HepG2 (cell line): Measurements from ENCODE around the gene RASSF8. TPM values are rescaled to one million over a fixed set of nuclear protein-coding genes. Genes with fewer than 3 reads are reported as not detected.

Source experiments
- ATAC-seq: fragments of 200-7000 bp; cut with Tn5 transposase; 3 replicates; pipeline ENCODE4 v1.9.1; 2020; ENCODE audit warnings: mild to moderate bottlenecking, moderate library complexity
- BruUV-seq: library from RNA; stranded (reverse); fragments of 400-500 nt; replicated peaks from 2 replicates; lab custom pipeline; 2021; lab: Mats Ljungman, UMichigan
- CTCF ChIA-PET: fragments of 300-600 bp; formaldehyde crosslinking; extraction: SDS; loops from one replicate; lab custom pipeline; 2021; ENCODE audit warnings: low total read pairs, inconsistent platforms, low intra/inter-chr PET ratio; lab: Yijun Ruan, JAX
- POLR2A ChIA-PET: fragments of 350-600 bp; sonication (Branson Sonifier 250); formaldehyde crosslinking; loops from one replicate; lab custom pipeline; 2020; ENCODE audit warnings: antibody characterized with exemption, inconsistent platforms; lab: Yijun Ruan, JAX
- DNase-seq: peaks from one replicate; pipeline ENCODE4 v3.0.0-alpha.2; 2015; ENCODE audit warnings: low spot score
- FAIRE-seq: peaks from 3 replicates; lab custom pipeline; 2011; peaks lifted over from hg19 to GRCh38; lab: Jason Lieb, UNC
- H2AFZ ChIP-seq: one replicate; pipeline ENCODE4 v1.6.1; 2011; ENCODE audit warnings: low read length, inconsistent platforms
- H3K27ac ChIP-seq: fragments of 300-600 bp; 3 replicates; pipeline ENCODE4 v1.8.0; 2011; ENCODE audit warnings: mixed run types, mild to moderate bottlenecking, mixed read lengths, low read length, inconsistent platforms; ENCODE audit not compliant: insufficient read depth; ENCODE audit errors: extremely low read length
- H3K27me3 ChIP-seq, 2 experiments: fragments of 200-600 bp in 1 of 2; 2 replicates in 1 of 2; 3 replicates in 1 of 2; pipeline versions ENCODE4 v1.6.0 to v1.8.0; 2011; ENCODE audit warnings: low read length in 2 of 2, mild to moderate bottlenecking in 2 of 2, moderate library complexity in 2 of 2, inconsistent platforms in 1 of 2; ENCODE audit not compliant: insufficient read depth in 2 of 2, control insufficient read depth in 1 of 2
- H3K36me3 ChIP-seq, 2 experiments: fragments of 200-600 bp in 1 of 2; replicated peaks in 1 of 2; 2 replicates in 1 of 2; 3 replicates in 1 of 2; pipeline versions ENCODE4 v1.5.1 to v1.8.0; 2011; ENCODE audit warnings: low read length in 2 of 2, inconsistent platforms in 1 of 2; ENCODE audit not compliant: insufficient read depth in 2 of 2, control insufficient read depth in 1 of 2
- H3K4me1 ChIP-seq: 2 replicates; pipeline ENCODE4 v1.5.1; 2012; ENCODE audit warnings: low read length, inconsistent platforms; ENCODE audit not compliant: insufficient read depth
- H3K4me2 ChIP-seq: 2 replicates; pipeline ENCODE4 v1.6.0; 2011; ENCODE audit warnings: low read depth, low read length, inconsistent platforms
- H3K4me3 ChIP-seq, 3 experiments: fragments of 200-600 bp in 1 of 3; sonication (generic), shearing (Covaris generic) in 1 of 3; replicated peaks in 1 of 3; 2 replicates each; pipeline ENCODE4 v1.5.1; 2011 to 2016; ENCODE audit warnings: low read length in 3 of 3, inconsistent platforms in 2 of 3, low read depth in 2 of 3, mild to moderate bottlenecking in 2 of 3, control low read depth in 1 of 3, mixed read lengths in 1 of 3; ENCODE audit not compliant: insufficient read depth in 1 of 3
- H3K79me2 ChIP-seq: one replicate; pipeline ENCODE4 v1.6.1; 2011; ENCODE audit warnings: low read length, inconsistent platforms; ENCODE audit not compliant: insufficient read depth
- H3K9ac ChIP-seq: 2 replicates; pipeline ENCODE4 v1.6.0; 2011; ENCODE audit warnings: mild to moderate bottlenecking, low read depth, low read length, inconsistent platforms; ENCODE audit not compliant: insufficient read depth
- H3K9me3 ChIP-seq: 2 replicates; pipeline ENCODE4 v1.5.1; 2012; ENCODE audit warnings: mild to moderate bottlenecking, low read length
- H4K20me1 ChIP-seq: 2 replicates; pipeline ENCODE4 v1.6.0; 2011; ENCODE audit warnings: inconsistent platforms, mild to moderate bottlenecking, low read length, moderate library complexity; ENCODE audit not compliant: insufficient read depth
- ATF3 ChIP-seq: sonication (generic); formaldehyde crosslinking; IDR thresholded peaks from 2 replicates; pipeline ENCODE4 v1.4.0; 2020; ENCODE audit warnings: missing genetic modification reagents
- CBX2 ChIP-seq, 2 experiments: fragments of 200-600 bp in 1 of 2; sonication (generic); formaldehyde crosslinking in 1 of 2; IDR thresholded peaks; 2 replicates each; pipeline versions ENCODE4 v1.7.0 to v1.8.1; 2018 to 2022; ENCODE audit warnings: low read depth in 2 of 2, low read length in 1 of 2, mild to moderate bottlenecking in 1 of 2, missing genetic modification reagents in 1 of 2
- CEBPG ChIP-seq: IDR thresholded peaks from 2 replicates; pipeline ENCODE4 v1.6.1; 2016
- FOXM1 ChIP-seq: sonication (generic); formaldehyde crosslinking; IDR thresholded peaks from 2 replicates; pipeline ENCODE4 v1.5.0; 2020; ENCODE audit warnings: missing genetic modification reagents
- HNF4A ChIP-seq: sonication (generic); formaldehyde crosslinking; IDR thresholded peaks from 2 replicates; pipeline ENCODE4 v1.4.0; 2020; ENCODE audit warnings: missing genetic modification reagents
- IKZF5 ChIP-seq: IDR thresholded peaks from 2 replicates; pipeline ENCODE4 v1.6.1; 2018; ENCODE audit warnings: missing genetic modification reagents, mild to moderate bottlenecking, missing compliant biosample characterization
- KDM4B ChIP-seq: sonication (generic); formaldehyde crosslinking; IDR thresholded peaks from 2 replicates; pipeline ENCODE4 v1.4.0; 2020; ENCODE audit warnings: missing genetic modification reagents
- MAFG ChIP-seq: sonication (generic); formaldehyde crosslinking; IDR thresholded peaks from 2 replicates; pipeline ENCODE4 v1.5.1; 2020; ENCODE audit warnings: mild to moderate bottlenecking, missing genetic modification reagents
- ONECUT2 ChIP-seq: sonication (generic); formaldehyde crosslinking; IDR thresholded peaks from 2 replicates; pipeline ENCODE4 v1.4.0; 2020; ENCODE audit warnings: missing genetic modification reagents
- POLR2AphosphoS2 ChIP-seq: IDR thresholded peaks from 2 replicates; pipeline ENCODE4 v1.6.1; 2011; ENCODE audit warnings: low read depth, low read length, improper control_type of control experiment
- ZHX2 ChIP-seq, 2 experiments: sonication (generic) in 1 of 2; formaldehyde crosslinking in 1 of 2; IDR thresholded peaks; 2 replicates each; pipeline versions ENCODE4 v1.6.1 to v1.9.0; 2014 to 2022; ENCODE audit warnings: antibody characterized with exemption in 1 of 2, borderline replicate concordance in 1 of 2, inconsistent platforms in 1 of 2, low read depth in 1 of 2, missing genetic modification reagents in 1 of 2
- WGBS: methylation state at CpG from one replicate; pipeline ENCODE4 v1.1.6; 2017; ENCODE audit warnings: low lambda C conversion rate; 5-methylcytosine and 5-hydroxymethylcytosine counted together
- in situ Hi-C: cut with HindIII; loops from 2 replicates; pipeline ENCODE4 v1.10.0; 2017; ENCODE audit warnings: low pct_unique_long_range_greater_than_20kb; ENCODE audit not compliant: extremely low pct_ligation_motif_present
- intact Hi-C: fragments of 100-400 bp; cut with micrococcal nuclease; formaldehyde crosslinking; loops from one replicate; pipeline ENCODE4 v1.10.0; 2022; ENCODE audit not compliant: unreplicated experiment
- polyA plus RNA-seq, 8 experiments: library from polyadenylated mRNA; depleted of rRNA in 3 of 8; stranded (reverse) in 7 of 8; unstranded in 1 of 8; fragments of >200 nt; fragmentation: Illumina TruSeq in 4 of 8; extraction: Trizol in 4 of 8; gene quantifications; 2 replicates each; pipeline versions ENCODE4 v1.2.1 to v1.2.3, GENCODE V29; 2011 to 2016; ENCODE audit warnings: low read depth in 4 of 8, missing spikeins in 1 of 8, mixed read lengths in 1 of 8; ENCODE audit not compliant: insufficient read depth in 1 of 8
- total RNA-seq, 5 experiments: library from RNA; depleted of rRNA; stranded (reverse); fragments of >200 nt; fragmentation: Illumina TruSeq; extraction: Trizol; gene quantifications; 2 replicates each; pipeline ENCODE4 v1.2.3, GENCODE V29; 2016; ENCODE audit warnings: low read depth in 1 of 5

The RASSF8 gene
- total and polyA plus RNA-seq, 2 of the 13 experiments (the other 11 are each of a cell fraction or from before 2014, with no cell fraction given): 0.82 to 9.2 TPM

- Histone ChIP-seq H3K4me2 (no peak overlapping the region), H3K4me3 (no peak overlapping the region), H4K20me1 (0 out of 2 replicates have a peak, but pooled peaks cover 3% of the 10 kb centered on the region), H3K27me3 (0 out of 5 replicates have a peak, but pooled peaks cover 0 to under 1% of the 10 kb centered on the region in 2 experiments), H3K4me1 (no peaks in the 10 kb centered on the region), H3K27ac (no peak overlapping the region), H3K9ac (no peak overlapping the region), H3K9me3 (no peaks in the 10 kb centered on the region), H2AFZ (no peak overlapping the region), H3K36me3 (no peaks in the 10 kb centered on the region), H3K79me2 (no peaks in the 10 kb centered on the region)
- WGBS: 62% methylated on average over 4 of the region's 4 CpGs
- intact Hi-C loops (no loop called here), in situ Hi-C loops (no loop called here)
- no peak for FAIRE-seq
- no peak for TF ChIP-seq ATF3 (CRISPR knock-in tag)
- TF ChIP-seq CBX2 (IDR thresholded peaks at IDR 0.05; ENCODE audit: low read depth, low read length): no peak
- no peak for TF ChIP-seq CBX2 (CRISPR knock-in tag; IDR thresholded peaks at IDR 0.05; ENCODE audit: low read depth)
- TF ChIP-seq POLR2AphosphoS2: no peak
- no peak for TF ChIP-seq FOXM1
- no peak for TF ChIP-seq HNF4A (CRISPR knock-in tag)
- TF ChIP-seq KDM4B (CRISPR knock-in tag): no peak
- TF ChIP-seq ONECUT2 (CRISPR knock-in tag): no peak
- no peak for TF ChIP-seq MAFG (CRISPR knock-in tag)
- TF ChIP-seq CEBPG (CRISPR knock-in tag): no peak
- TF ChIP-seq ZHX2 (IDR thresholded peaks at IDR 0.05; ENCODE audit: low read depth): no peak
- no peak for TF ChIP-seq ZHX2 (CRISPR knock-in tag; IDR thresholded peaks at IDR 0.05; ENCODE audit: borderline replicate concordance)
- TF ChIP-seq IKZF5 (CRISPR knock-in tag): no peak
- ChIA-PET POLR2A (no interaction called here), CTCF (no interaction called here)
- no TSS peak for BruUV-seq
- no peak for ATAC-seq
- DNase-seq: no peak
Observed at GRCh38 chr12:25934456-25934855, 24.0 kb upstream of the RASSF8 start.
